OCI-LY1 (cell line): ENCODE measurements around the gene IGF2R.

Experiments
- CTCF ChIP-seq: fragments of 200-600 bp; sonication (generic), shearing (Covaris generic); IDR thresholded peaks from 2 replicates; pipeline ENCODE4 v1.5.1; 2017; ENCODE audit warnings: mild to moderate bottlenecking, antibody characterized with exemption, low read length, moderate library complexity, mixed read lengths
- EZH2 ChIP-seq: fragments of 200-600 bp; sonication (generic), shearing (Covaris generic); IDR thresholded peaks from 2 replicates; pipeline ENCODE4 v1.8.0; 2017; ENCODE audit warnings: borderline replicate concordance, mixed run types, mild to moderate bottlenecking, antibody characterized with exemption, low read length, moderate library complexity, mixed read lengths

DNA sequence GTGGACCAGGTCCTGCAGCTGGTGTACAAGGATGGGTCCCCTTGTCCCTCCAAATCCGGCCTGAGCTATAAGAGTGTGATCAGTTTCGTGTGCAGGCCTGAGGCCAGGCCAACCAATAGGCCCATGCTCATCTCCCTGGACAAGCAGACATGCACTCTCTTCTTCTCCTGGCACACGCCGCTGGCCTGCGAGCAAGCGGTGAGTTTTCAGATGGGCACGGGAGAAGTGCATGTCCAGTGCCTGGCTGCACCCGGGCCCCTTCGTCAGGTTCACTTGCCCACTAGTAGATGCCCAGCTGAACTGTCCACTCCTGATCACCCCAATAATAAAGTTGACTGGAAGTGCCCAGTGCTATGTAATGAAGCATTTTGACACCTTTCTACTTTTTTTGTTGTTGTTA is 104.4 kb downstream of the IGF2R start:
- TF ChIP-seq CTCF = no peak
- no peak for TF ChIP-seq EZH2
